Thyroid gland (tissue), 4 donors: ENCODE measurements around the gene CDH24. TPM values are rescaled to one million over a fixed set of nuclear protein-coding genes. Genes with fewer than 3 reads are reported as not detected.

Source experiments
- DNase-seq, 2 donors: peaks; one replicate each; pipeline ENCODE4 v3.0.0-alpha.2; 2019
- H3K27ac ChIP-seq, 3 donors: fragments of 200-600 bp; sonication (generic); 1 replicate in 2 of 3; 2 replicates in 1 of 3; pipeline ENCODE4 v1.5.1; 2016 to 2019; ENCODE audit warnings: mild to moderate bottlenecking in 1 of 3, moderate library complexity in 1 of 3
- H3K27me3 ChIP-seq: fragments of 200-600 bp; sonication (generic); one replicate; pipeline ENCODE4 v1.5.1; 2019
- H3K36me3 ChIP-seq, 2 donors: fragments of 200-600 bp; sonication (generic); one replicate each; pipeline ENCODE4 v1.5.1; 2016 to 2019
- H3K4me1 ChIP-seq, 2 donors: fragments of 200-600 bp; sonication (generic); one replicate each; pipeline ENCODE4 v1.5.1; 2017 to 2019
- H3K4me3 ChIP-seq, 3 donors: fragments of 200-600 bp; sonication (generic); replicated peaks in 1 of 3; 1 replicate in 2 of 3; 2 replicates in 1 of 3; pipeline ENCODE4 v1.5.1; 2016; ENCODE audit warnings: mild to moderate bottlenecking in 1 of 3
- H3K9me3 ChIP-seq: fragments of 200-600 bp; sonication (generic); one replicate; pipeline ENCODE4 v1.5.1; 2017
- CTCF ChIP-seq, 6 experiments: fragments of 200-600 bp in 3 of 6; fragments of 450-650 bp in 3 of 6; sonication (generic) in 3 of 6; IDR thresholded peaks; one replicate each; pipeline ENCODE4 v1.5.1; 2016 to 2019; ENCODE audit warnings: antibody characterized with exemption in 6 of 6, mild to moderate bottlenecking in 2 of 6, inconsistent platforms in 1 of 6, moderate library complexity in 1 of 6
- POLR2A ChIP-seq, 2 donors: fragments of 450-650 bp; IDR thresholded peaks; one replicate each; pipeline ENCODE4 v1.6.1; 2017; ENCODE audit warnings: antibody characterized with exemption in 2 of 2, mild to moderate bottlenecking in 2 of 2, moderate library complexity in 1 of 2
- WGBS, 2 donors: methylation state at CpG; one replicate each; pipeline ENCODE4 v1.1.5; 2017; 5-methylcytosine and 5-hydroxymethylcytosine counted together
- intact Hi-C: fragments of 100-400 bp; cut with DNase I; formaldehyde crosslinking; loops from one replicate; pipeline ENCODE4 v1.15.1; 2023
- total RNA-seq, 4 donors: library from RNA; depleted of rRNA; stranded (reverse); fragments of >200 nt; gene quantifications; one replicate each; pipeline ENCODE4 v1.2.3, GENCODE V29; 2016

The CDH24 gene
- total RNA-seq, 4 donors from 2014 or later: 2.9 to 7.8 (median 5.6) TPM

- Histone ChIP-seq H3K27me3 (no peaks in the 10 kb centered on the region), H3K4me1 (peaks cover 7 to 11% of the 10 kb centered on the region in 2 donors), H3K4me3 (no peak overlapping the region), H3K27ac (no peak overlapping the region), H3K36me3 (peaks cover 29 to 37% of the 10 kb centered on the region in 2 donors), H3K9me3 (no peaks in the 10 kb centered on the region)
- 77 to 83% methylated on average over 2 of the region's 2 CpGs for WGBS, 2 donors
- TF ChIP-seq CTCF (IDR thresholded peaks at IDR 0.05) (no peak), POLR2A (IDR thresholded peaks at IDR 0.05) (no peak)
- no peak for DNase-seq
- intact Hi-C loops: no loop called here
These were observed 28.5 kb downstream of the CDH24 start for GRCh38 chr14:23028799-23029198.

GRCh38 chr14:23025151-23025814 is 32.0 kb downstream of the CDH24 start:
- H3K27ac ChIP-seq: no peak overlapping the region
- 79 to 82% methylated on average over 4 of the region's 4 CpGs for WGBS, 2 donors
- no peak for DNase-seq
- no peak for TF ChIP-seq POLR2A (IDR thresholded peaks at IDR 0.05)
- no peaks in the 10 kb centered on the region for H3K27me3 ChIP-seq
- no peak overlapping the region for H3K4me3 ChIP-seq
- intact Hi-C loops: no loop called here
- H3K36me3 ChIP-seq: peaks cover 12 to 13% of the 10 kb centered on the region in 2 donors
- H3K4me1 ChIP-seq: peaks cover 0 to 4% of the 10 kb centered on the region in 2 donors
- H3K9me3 ChIP-seq: no peaks in the 10 kb centered on the region

- intact Hi-C loops: no loop called here
- H3K36me3 ChIP-seq: peaks cover 12 to 13% of the 10 kb centered on the region in 2 donors
These were observed 32.7 kb downstream of the CDH24 start for GRCh38 chr14:23024612-23025075.

GRCh38 chr14:23023795-23024152 is 33.5 kb downstream of the CDH24 start:
- intact Hi-C loops: no loop called here
- TF ChIP-seq POLR2A (IDR thresholded peaks at IDR 0.05) (no peak), CTCF (IDR thresholded peaks at IDR 0.05) (no peak)
- H3K4me3 ChIP-seq: no peak overlapping the region
- no peaks in the 10 kb centered on the region for H3K9me3 ChIP-seq
- H3K36me3 ChIP-seq: peaks cover 12 to 13% of the 10 kb centered on the region in 2 donors
- H3K4me1 ChIP-seq: peaks cover 0 to 4% of the 10 kb centered on the region in 2 donors
- 92 to 97% methylated on average over 2 of the region's 2 CpGs for WGBS, 2 donors
- DNase-seq: no peak
- H3K27me3 ChIP-seq: no peaks in the 10 kb centered on the region
- no peak overlapping the region for H3K27ac ChIP-seq

More at GRCh38 chr14:23024612-23025075, 32.7 kb downstream of the CDH24 start:
- Histone ChIP-seq H3K4me1 (peaks cover 0 to 4% of the 10 kb centered on the region in 2 donors), H3K27ac (no peak overlapping the region), H3K4me3 (no peak overlapping the region), H3K9me3 (no peaks in the 10 kb centered on the region), H3K27me3 (no peaks in the 10 kb centered on the region)
- 79 to 91% methylated on average over 7 of the region's 7 CpGs for WGBS, 2 donors
- no peak for TF ChIP-seq CTCF (IDR thresholded peaks at IDR 0.05)
- no peak for TF ChIP-seq POLR2A (IDR thresholded peaks at IDR 0.05)
- no peak for DNase-seq

GRCh38 chr14:23023022-23023794 is 34.1 kb downstream of the CDH24 start:
- H3K9me3 ChIP-seq: no peaks in the 10 kb centered on the region
- peaks cover 12 to 13% of the 10 kb centered on the region in 2 donors for H3K36me3 ChIP-seq
- no peaks in the 10 kb centered on the region for H3K27me3 ChIP-seq
- WGBS, 2 donors: 79 to 87% methylated on average over 8 of the region's 8 CpGs
- intact Hi-C loops: no loop called here
- TF ChIP-seq POLR2A (IDR thresholded peaks at IDR 0.05) (no peak), CTCF (IDR thresholded peaks at IDR 0.05) (no peak)
- no peaks in the 10 kb centered on the region for H3K4me1 ChIP-seq
- no peak overlapping the region for H3K4me3 ChIP-seq
- no peak overlapping the region for H3K27ac ChIP-seq
- no peak for DNase-seq
